ENCODE measurements around the gene TENM3. TPM values are rescaled to one million over a fixed set of nuclear protein-coding genes. Genes with fewer than 3 reads are reported as not detected.

Gene TENM3
- total and polyA plus RNA-seq, 10 of the 15 experiments (the other 5 are each of a cell fraction or from before 2014, with no cell fraction given), result 0.01 to 1.7 (median 0.08) TPM; not detected in 2

GRCh38 chr4:182799515-182800215, 556.5 kb downstream of the TENM3 start:
- Histone ChIP-seq H3K79me2 (ENCODE audit: control insufficient read depth, insufficient read depth, low read length) (no peaks in the 10 kb centered on the region), H3K9ac (ENCODE audit: control insufficient read depth, insufficient read depth, low read length) (no peak overlapping the region), H3K4me1 (ENCODE audit: control insufficient read depth, insufficient read depth, low read length) (no peaks in the 10 kb centered on the region), H3K4me3 (no peak overlapping the region), H3K27me3 (replicated peaks in 1 of 2; ENCODE audit: control insufficient read depth in 2 of 2, insufficient read depth in 2 of 2, low read length in 1 of 2) (no peaks in the 10 kb centered on the region), H3K36me3 (ENCODE audit: control insufficient read depth in 2 of 2, insufficient read depth in 2 of 2, low read length in 1 of 2) (no peaks in the 10 kb centered on the region), H2AFZ (ENCODE audit: control insufficient read depth, low read depth, low read length) (no peak overlapping the region), H3K9me3 (replicated peaks; ENCODE audit: control insufficient read depth, insufficient read depth, low read length) (no peaks in the 10 kb centered on the region), H3K27ac (ENCODE audit: control insufficient read depth, insufficient read depth) (no peak overlapping the region), H3K4me2 (ENCODE audit: control insufficient read depth, insufficient read depth) (no peak overlapping the region), H4K20me1 (ENCODE audit: control insufficient read depth, insufficient read depth) (no peaks in the 10 kb centered on the region)
- FAIRE-seq (no peak), ATAC-seq (no peak), DNase-seq (ENCODE audit: low read depth, low spot score) (no peak)
- POLR2A ChIA-PET, result no interaction called here
- WGBS (ENCODE audit: insufficient coverage, insufficient replicate concordance, low lambda C conversion rate, missing lambda C conversion rate), result 93% methylated on average over 53 of the region's 85 CpGs
- in situ Hi-C loops (cut with MboI) (no loop called here), intact Hi-C loops (cut with micrococcal nuclease; ENCODE audit: unreplicated experiment) (loop anchor here (10.0 kb wide), 2 partner anchors 465 to 1655 kb away; no protein-coding TSS in a partner anchor)
- CTCF ChIA-PET, result no interaction called here
- RAD21 ChIA-PET (ENCODE audit: unreplicated experiment), result no interaction called here
- no TSS peak for BruUV-seq (replicated peaks)
- SMC1A ChIA-PET (ENCODE audit: uncharacterized antibody, unreplicated experiment), result no interaction called here
- TF ChIP-seq NFYA (IDR thresholded peaks at IDR 0.05; ENCODE audit: borderline replicate concordance, low read depth, low read length) (no peak), TARDBP (IDR thresholded peaks at IDR 0.05; ENCODE audit: borderline replicate concordance) (no peak), YY1 (IDR thresholded peaks at IDR 0.05; ENCODE audit: low read depth, low read length) (no peak), ZNF592 (IDR thresholded peaks at IDR 0.05) (no peak), PKNOX1 (IDR thresholded peaks at IDR 0.05) (no peak), STAT1 (conservative IDR thresholded peaks at IDR 0.05) (no peak), POU2F2 (IDR thresholded peaks at IDR 0.05; ENCODE audit: borderline replicate concordance, low read depth, low read length) (no peak), HDAC6 (IDR thresholded peaks at IDR 0.05; ENCODE audit: unreplicated experiment) (no peak), ZNF384 (IDR thresholded peaks at IDR 0.05; ENCODE audit: borderline replicate concordance, low read depth, low read length) (no peak), NFIC (IDR thresholded peaks at IDR 0.05; ENCODE audit: low read depth, low read length) (no peak), SIX5 (IDR thresholded peaks at IDR 0.05; ENCODE audit: low read depth, low read length, severe bottlenecking) (no peak)
- TF ChIP-seq, protein P1, sequence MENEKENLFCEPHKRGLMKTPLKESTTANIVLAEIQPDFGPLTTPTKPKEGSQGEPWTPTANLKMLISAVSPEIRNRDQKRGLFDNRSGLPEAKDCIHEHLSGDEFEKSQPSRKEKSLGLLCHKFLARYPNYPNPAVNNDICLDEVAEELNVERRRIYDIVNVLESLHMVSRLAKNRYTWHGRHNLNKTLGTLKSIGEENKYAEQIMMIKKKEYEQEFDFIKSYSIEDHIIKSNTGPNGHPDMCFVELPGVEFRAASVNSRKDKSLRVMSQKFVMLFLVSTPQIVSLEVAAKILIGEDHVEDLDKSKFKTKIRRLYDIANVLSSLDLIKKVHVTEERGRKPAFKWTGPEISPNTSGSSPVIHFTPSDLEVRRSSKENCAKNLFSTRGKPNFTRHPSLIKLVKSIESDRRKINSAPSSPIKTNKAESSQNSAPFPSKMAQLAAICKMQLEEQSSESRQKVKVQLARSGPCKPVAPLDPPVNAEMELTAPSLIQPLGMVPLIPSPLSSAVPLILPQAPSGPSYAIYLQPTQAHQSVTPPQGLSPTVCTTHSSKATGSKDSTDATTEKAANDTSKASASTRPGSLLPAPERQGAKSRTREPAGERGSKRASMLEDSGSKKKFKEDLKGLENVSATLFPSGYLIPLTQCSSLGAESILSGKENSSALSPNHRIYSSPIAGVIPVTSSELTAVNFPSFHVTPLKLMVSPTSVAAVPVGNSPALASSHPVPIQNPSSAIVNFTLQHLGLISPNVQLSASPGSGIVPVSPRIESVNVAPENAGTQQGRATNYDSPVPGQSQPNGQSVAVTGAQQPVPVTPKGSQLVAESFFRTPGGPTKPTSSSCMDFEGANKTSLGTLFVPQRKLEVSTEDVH (IDR thresholded peaks at IDR 0.05; ENCODE audit: low read depth, partially characterized antibody), result no peak
- TF ChIP-seq, protein P2, sequence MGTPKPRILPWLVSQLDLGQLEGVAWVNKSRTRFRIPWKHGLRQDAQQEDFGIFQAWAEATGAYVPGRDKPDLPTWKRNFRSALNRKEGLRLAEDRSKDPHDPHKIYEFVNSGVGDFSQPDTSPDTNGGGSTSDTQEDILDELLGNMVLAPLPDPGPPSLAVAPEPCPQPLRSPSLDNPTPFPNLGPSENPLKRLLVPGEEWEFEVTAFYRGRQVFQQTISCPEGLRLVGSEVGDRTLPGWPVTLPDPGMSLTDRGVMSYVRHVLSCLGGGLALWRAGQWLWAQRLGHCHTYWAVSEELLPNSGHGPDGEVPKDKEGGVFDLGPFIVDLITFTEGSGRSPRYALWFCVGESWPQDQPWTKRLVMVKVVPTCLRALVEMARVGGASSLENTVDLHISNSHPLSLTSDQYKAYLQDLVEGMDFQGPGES (IDR thresholded peaks at IDR 0.05), result no peak

Measured in GM12878 (cell line).